Measurements from ENCODE around the gene ZNF609.

DNA sequence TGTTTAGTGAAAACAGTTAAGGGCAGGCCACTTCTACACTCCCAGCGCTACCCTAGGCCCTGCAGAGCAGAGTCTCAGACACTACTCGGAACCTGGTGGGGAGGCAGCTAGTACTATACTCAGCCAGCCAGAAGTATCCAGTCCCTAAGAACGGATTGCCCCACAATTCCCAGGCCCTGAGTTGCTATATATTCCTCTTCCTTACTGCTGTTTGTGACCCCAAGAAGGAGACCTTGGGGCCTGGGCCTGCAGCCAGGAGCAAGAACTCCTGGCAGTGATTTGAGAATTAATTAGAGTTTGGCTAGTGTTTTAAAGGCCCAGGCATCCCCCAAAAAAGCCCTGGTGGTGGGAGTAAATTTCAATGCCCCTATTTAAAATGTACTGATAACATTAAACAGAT lies 227.3 kb downstream of the ZNF609 start:
- TF ChIP-seq SRF (IDR thresholded peaks at IDR 0.05; ENCODE audit: low read depth in 2 of 2, low read length in 2 of 2) (no peak), POLR2AphosphoS5 (IDR thresholded peaks at IDR 0.05; ENCODE audit: low read length) (no peak), NFYB (IDR thresholded peaks at IDR 0.05; ENCODE audit: insufficient read depth, low read depth, low read length) (no peak), POLR2A (IDR thresholded peaks at IDR 0.05; ENCODE audit: low read depth, low read length) (no peak), SMARCA5 (IDR thresholded peaks at IDR 0.05) (no peak), RCOR1 (conservative IDR thresholded peaks at IDR 0.05; ENCODE audit: low read depth, low read length) (no peak), ELK1 (IDR thresholded peaks at IDR 0.05; ENCODE audit: low read depth, low read length) (no peak), GABPA (IDR thresholded peaks at IDR 0.05; ENCODE audit: low read depth) (no peak), CBX5 (IDR thresholded peaks at IDR 0.05; ENCODE audit: low read depth) (no peak)
- TF ChIP-seq, protein P1, sequence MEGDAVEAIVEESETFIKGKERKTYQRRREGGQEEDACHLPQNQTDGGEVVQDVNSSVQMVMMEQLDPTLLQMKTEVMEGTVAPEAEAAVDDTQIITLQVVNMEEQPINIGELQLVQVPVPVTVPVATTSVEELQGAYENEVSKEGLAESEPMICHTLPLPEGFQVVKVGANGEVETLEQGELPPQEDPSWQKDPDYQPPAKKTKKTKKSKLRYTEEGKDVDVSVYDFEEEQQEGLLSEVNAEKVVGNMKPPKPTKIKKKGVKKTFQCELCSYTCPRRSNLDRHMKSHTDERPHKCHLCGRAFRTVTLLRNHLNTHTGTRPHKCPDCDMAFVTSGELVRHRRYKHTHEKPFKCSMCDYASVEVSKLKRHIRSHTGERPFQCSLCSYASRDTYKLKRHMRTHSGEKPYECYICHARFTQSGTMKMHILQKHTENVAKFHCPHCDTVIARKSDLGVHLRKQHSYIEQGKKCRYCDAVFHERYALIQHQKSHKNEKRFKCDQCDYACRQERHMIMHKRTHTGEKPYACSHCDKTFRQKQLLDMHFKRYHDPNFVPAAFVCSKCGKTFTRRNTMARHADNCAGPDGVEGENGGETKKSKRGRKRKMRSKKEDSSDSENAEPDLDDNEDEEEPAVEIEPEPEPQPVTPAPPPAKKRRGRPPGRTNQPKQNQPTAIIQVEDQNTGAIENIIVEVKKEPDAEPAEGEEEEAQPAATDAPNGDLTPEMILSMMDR (IDR thresholded peaks at IDR 0.05 in 2 of 3, conservative IDR thresholded peaks at IDR 0.05 in 1 of 3; ENCODE audit: control insufficient read depth in 2 of 3, extremely low read depth in 1 of 3, insufficient read depth in 1 of 3, low read depth in 3 of 3, low read length in 3 of 3), result no peak
